NCI-H345 treated with DMSO at 0.1 percent for 48 hours (cell line): ENCODE results near the gene TARBP2.
"Not testable (repeated sequence)": the region's sequence is repeated elsewhere in the genome, so short reads cannot be mapped to it uniquely, and the experiment has no call there.

Experiments used
- DNase-seq: peaks from one replicate; lab custom pipeline; 2025; ENCODE audit not compliant: unreplicated experiment; lab: John Stamatoyannopoulos, UW

TARBP2 gene

GRCh38 chr12:53513712-53514410, 12.8 kb downstream of the TARBP2 start:
- no peak for DNase-seq

- DNase-seq, result no peak
Observed at GRCh38 chr12:53514628-53515290, 13.7 kb downstream of the TARBP2 start.

GRCh38 chr12:53515291-53515680, 14.2 kb downstream of the TARBP2 start:
- DNase-seq, result no peak

GRCh38 chr12:53516758-53517455, 15.8 kb downstream of the TARBP2 start:
- no peak for DNase-seq

- no peak for DNase-seq
Observed at GRCh38 chr12:53518381-53518780, 17.3 kb downstream of the TARBP2 start.

GRCh38 chr12:53523131-53523530, 22.0 kb downstream of the TARBP2 start:
- DNase-seq, result no peak

- DNase-seq, result no peak
Observed at GRCh38 chr12:53524476-53524875, 23.4 kb downstream of the TARBP2 start.

GRCh38 chr12:53530061-53530460, 29.0 kb downstream of the TARBP2 start:
- no peak for DNase-seq

- no peak for DNase-seq
Observed at GRCh38 chr12:53530920-53531319, 29.8 kb downstream of the TARBP2 start.

GRCh38 chr12:53532021-53532420, 30.9 kb downstream of the TARBP2 start:
- DNase-seq, result no peak

GRCh38 chr12:53532524-53533445, 31.7 kb downstream of the TARBP2 start:
- DNase-seq, result no peak

GRCh38 chr12:53533471-53533870, 32.4 kb downstream of the TARBP2 start:
- no peak for DNase-seq

GRCh38 chr12:53536962-53537361, 35.9 kb downstream of the TARBP2 start:
- no peak for DNase-seq

- no peak for DNase-seq
Observed at GRCh38 chr12:53538209-53538689, 37.2 kb downstream of the TARBP2 start.

- DNase-seq, result no peak
Observed at GRCh38 chr12:53539526-53539925, 38.4 kb downstream of the TARBP2 start.

GRCh38 chr12:53543539-53543938, 42.5 kb downstream of the TARBP2 start:
- DNase-seq, result peak; percentile 6

GRCh38 chr12:53548354-53548753, 47.3 kb downstream of the TARBP2 start:
- not testable (repeated sequence) for DNase-seq

- DNase-seq, result not testable (repeated sequence)
Observed at GRCh38 chr12:53550131-53550530, 49.0 kb downstream of the TARBP2 start.

GRCh38 chr12:53550595-53550994, 49.5 kb downstream of the TARBP2 start:
- DNase-seq, result no peak

GRCh38 chr12:53551889-53552291, 50.8 kb downstream of the TARBP2 start:
- DNase-seq, result no peak
